HG03025 (cell line): ENCODE data around the gene TRAF3IP3.

ENCODE experiments used
- ATAC-seq: cut with Tn5 transposase; IDR thresholded peaks from one replicate; pipeline ENCODE4 v1.9.1; 2021; ENCODE audit warnings: mild to moderate bottlenecking, moderate library complexity; ENCODE audit not compliant: unreplicated experiment, low FRiP score

TRAF3IP3 gene

DNA sequence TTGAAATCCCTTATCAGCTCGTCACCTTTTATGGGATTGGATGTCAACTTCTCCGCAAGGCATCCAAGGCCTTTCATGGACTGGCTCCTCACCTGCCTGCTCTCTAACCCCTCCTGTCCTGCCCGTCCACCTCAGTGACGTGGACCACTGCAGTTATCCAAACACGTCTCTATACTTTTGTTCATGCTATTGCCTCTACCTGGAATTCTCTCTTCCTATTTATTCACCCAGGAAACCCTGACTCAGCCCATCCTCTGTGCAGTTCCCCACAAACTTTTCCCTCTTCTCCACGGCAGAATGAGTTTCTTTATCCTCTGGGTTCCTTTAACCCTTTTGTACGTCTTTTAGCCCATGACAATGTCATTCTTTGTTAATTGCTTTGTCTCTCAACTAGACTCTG is 66.9 kb downstream of the TRAF3IP3 start:
- no peak for ATAC-seq

DNA sequence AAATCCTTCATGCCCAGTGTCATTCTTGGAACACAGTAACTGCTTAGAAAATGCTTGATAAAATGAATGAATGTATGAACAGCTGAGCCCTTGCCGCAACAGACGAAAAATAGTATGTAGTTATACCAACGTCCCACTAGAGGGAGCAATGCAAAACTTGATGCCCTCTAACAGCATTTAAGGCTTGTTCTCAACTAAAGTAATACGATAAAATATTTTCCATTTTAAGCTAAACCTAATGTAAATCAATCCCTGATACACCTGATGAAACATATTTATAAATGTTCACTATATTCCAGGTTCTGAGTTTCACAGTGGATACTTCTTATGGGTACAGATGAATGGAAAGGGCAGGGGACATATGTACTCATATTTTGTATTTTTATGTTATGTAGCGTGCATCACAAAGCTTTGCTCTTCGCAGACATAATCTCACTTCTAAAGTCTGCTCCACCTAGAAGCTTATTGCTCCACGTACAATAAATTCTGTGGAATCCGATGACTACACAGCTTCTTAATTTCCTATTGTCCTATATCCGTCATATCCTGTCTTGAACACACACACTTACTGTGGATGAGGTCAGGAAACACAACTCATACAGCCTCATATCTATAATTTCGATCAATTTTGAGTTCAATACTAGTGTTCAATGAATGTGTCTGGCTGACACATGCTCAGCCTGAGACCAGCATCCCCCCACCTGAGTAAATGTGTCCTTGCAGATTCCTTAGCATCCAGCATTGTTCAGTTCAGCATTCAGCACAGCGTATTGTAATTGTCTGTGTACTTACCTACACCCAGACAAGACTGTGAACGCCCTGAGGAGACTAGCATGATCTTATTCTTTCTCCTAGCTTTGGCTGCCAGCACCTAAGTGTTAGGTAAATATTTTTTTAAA is 67.5 kb downstream of the TRAF3IP3 start:
- ATAC-seq: no peak

DNA sequence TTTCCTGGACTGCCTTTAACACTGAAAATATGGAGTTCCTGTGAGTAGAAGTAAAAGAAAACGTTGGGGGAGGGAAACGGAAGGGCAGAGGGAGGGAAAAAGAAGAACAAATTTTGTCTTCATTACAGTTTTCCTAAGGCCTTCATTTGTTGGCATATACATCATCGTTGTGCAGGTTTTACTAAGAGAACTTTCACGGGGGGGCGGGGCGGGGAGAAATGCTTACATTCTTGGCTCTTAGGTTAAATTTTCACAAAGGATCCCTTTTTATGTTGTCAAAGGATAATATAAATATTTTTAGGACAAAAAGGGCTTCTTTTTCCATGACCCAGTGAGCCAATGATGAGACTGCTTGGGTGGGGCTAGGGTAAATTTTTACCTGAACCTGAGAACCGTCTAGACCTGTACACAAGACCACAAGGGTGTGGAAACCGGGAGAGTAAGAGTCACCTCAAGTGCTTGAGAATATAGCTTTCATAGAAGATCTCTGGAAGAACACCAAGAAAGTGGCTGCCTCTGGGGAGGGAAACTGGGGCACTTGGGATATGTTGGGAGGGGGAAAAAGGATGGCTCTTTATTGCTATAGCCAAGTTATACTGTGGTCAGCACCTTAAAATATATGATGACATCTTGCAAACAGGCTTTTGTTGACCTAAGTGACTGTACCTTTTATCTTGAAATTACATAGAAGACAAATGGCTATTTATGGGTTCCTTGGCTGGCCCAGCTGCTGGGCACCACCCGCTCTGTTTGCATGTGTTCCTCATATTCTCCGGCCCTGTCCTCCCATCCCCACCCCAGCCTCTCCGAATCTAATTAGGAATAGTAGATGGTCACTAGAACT is 70.0 kb downstream of the TRAF3IP3 start:
- ATAC-seq: no peak

DNA sequence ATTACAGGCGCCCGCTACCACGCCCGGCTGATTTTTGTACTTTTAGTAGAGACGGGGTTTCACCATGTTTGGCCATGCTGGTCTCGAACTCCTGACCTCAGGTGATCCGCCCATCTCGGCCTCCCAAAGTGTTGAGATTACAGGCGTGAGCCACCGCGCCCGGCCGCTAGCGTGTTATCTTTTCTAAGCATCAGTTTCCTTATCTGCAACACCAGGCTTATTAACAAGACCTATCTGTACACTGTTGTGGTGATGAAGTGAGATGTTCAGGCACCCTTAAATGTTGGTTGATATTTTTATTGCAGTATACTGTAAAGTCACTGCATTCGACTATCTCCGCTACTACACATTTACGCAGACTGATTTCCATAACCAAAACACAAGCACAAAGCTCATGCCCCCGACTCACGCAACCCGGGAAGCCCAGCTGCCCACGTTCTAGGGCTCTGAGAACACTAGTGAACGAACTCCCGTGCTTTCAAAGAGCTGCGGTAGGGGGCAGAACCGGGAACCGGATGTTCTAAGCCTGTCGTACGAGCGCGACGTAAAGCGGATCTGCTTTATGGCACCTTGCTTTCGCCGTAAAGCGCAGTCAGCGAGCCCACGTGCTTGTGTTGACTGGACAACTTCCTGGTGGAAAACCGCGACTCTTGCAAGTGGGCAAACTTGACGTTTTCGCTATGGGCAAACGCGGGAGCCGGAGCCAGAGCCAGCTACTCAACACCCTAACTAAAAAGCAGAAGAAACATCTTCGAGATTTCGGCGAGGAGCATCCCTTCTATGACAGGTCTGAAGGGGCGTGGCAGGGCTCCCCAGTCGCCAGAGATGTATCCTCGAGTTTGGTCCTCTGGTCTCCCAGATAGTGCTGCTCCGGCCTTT is 71.8 kb downstream of the TRAF3IP3 start, which contains the start of gene UTP25:
Gene UTP25, plus strand, starts transcription at position 589 of the 879 bp plus-strand sequence. Its CDS starts 92 bp downstream, at position 681.
- ATAC-seq: peak; percentile 93

DNA sequence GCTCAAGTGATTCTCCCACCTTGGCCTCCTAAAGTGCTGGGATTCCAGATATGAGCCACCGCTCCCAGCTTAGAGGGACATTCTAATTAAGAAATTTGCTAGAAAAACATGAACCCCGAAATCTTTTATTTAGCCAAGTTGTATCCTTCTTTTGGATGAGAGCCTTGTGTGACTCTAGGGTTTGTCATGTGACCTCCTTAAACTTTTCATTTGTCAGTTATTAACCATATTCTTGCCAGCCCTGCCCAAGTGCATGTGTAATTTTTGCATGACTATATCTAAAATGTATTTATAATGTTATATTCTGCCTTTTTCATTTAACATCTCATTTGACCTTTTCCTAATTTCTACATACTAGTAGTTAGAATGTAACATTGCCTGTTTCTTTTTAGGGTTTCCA is 73.9 kb downstream of the TRAF3IP3 start:
- ATAC-seq: no peak

DNA sequence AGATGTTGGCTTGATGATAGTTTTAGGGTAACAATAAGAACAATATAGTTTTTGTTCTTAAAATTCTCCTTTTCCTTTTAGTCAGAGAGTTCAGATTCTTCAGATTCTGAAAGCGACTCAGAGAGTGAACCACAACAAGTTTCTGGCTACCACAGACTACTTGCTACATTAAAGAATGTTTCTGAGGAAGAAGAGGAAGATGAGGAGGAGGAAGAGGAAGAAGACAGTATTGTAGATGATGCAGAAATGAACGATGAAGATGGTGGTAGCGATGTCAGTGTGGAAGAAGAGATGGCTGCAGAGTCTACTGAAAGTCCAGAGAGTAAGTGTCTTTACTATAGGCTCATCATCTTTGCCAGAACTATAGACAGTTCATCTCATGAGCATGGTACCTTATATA is 74.9 kb downstream of the TRAF3IP3 start:
- no peak for ATAC-seq

DNA sequence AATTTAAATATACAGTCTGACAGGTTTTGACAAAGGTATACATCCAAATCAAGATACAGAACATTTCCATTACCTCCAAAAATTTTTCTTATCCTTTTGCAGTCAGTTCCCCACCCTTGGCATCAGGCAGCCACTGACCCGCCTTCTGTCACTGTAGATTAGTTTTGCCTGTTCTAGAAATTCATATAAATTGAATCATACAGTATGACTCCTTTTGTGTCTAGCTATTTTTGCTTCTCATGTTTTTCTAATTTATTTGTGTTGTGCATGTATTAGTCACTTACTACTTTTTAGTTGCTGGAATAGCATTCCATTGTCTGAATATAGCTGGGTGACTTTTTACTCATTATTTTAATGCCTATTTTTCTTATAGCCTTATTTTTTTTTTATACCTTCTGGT is 75.8 kb downstream of the TRAF3IP3 start:
- no peak for ATAC-seq
